ENCODE results near the gene ITGB5.

DNA sequence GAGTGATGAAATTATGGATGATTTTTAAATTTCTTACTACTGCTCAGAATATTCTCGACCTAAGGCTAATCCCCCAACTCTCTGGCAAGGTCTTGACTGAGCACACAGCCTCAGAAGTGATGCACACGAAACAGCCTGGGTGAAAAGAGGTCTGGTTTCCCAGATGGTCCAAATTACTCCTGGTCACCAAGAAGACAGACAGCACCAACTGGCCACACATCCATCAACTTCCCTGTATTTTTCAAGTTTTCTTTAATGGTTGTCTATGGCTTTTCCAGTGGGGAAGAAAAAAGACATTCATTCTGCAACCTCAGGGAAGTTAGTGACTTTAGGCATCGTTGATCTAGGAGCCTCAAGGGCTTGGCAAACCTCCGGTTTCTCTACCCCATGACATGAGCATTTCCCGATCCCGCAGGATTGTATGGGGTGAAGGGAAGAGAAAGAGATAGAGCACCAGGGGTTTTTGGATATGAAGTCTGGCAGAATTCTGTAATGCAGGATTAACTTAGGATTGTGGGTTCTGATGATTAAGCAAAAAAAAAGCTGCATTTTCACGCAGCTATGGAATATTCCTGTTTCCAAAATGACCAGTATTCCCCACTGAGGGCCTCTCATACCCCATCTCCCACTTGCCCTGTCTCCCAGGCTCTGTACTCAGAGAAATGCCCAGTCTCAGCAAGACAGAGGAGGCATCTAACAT lies 94.7 kb downstream of the ITGB5 start:
- no peak for TF ChIP-seq CTCF (IDR thresholded peaks at IDR 0.05; ENCODE audit: low read length)
- no peak for TF ChIP-seq EZH2 (IDR thresholded peaks at IDR 0.05; ENCODE audit: borderline replicate concordance, low read length)

Measured in OCI-LY1 (cell line).